Measurements from ENCODE around the gene OAS2. TPM values are rescaled to one million over a fixed set of nuclear protein-coding genes. Genes with fewer than 3 reads are reported as not detected.

The OAS2 gene
- total and polyA plus RNA-seq, 2 of the 8 experiments (the other 6 are each of a cell fraction or from before 2014, with no cell fraction given): 0.06 TPM; not detected in 1

- no peak for TF ChIP-seq KDM1A (IDR thresholded peaks at IDR 0.05; ENCODE audit: borderline replicate concordance, low read length)
- TF ChIP-seq CBX8 (IDR thresholded peaks at IDR 0.05; ENCODE audit: borderline replicate concordance, low read depth, low read length): no peak
Observed at GRCh38 chr12:112936927-112937326, 41.4 kb upstream of the OAS2 start (continued).
